ENCODE results near the gene C1QL4.

DNA sequence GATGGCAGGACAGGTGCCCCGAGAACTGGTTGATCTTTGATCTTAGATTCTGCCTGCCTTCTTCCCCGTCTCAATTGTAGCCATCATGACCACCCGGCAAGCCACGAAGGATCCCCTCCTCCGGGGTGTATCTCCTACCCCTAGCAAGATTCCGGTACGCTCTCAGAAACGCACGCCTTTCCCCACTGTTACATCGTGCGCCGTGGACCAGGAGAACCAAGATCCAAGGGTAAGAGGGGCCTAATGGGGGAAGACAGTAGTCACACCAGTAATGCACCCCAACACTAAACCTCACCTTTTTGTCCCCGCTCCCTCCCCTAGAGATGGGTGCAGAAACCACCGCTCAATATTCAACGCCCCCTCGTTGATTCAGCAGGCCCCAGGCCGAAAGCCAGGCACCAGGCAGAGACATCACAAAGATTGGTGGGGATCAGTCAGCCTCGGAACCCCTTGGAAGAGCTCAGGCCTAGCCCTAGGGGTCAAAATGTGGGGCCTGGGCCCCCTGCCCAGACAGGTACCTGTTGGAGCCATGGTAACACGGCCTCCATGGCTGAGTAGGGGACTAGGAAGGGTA, 13.4 kb downstream of the C1QL4 start:
- TF ChIP-seq, protein P1, sequence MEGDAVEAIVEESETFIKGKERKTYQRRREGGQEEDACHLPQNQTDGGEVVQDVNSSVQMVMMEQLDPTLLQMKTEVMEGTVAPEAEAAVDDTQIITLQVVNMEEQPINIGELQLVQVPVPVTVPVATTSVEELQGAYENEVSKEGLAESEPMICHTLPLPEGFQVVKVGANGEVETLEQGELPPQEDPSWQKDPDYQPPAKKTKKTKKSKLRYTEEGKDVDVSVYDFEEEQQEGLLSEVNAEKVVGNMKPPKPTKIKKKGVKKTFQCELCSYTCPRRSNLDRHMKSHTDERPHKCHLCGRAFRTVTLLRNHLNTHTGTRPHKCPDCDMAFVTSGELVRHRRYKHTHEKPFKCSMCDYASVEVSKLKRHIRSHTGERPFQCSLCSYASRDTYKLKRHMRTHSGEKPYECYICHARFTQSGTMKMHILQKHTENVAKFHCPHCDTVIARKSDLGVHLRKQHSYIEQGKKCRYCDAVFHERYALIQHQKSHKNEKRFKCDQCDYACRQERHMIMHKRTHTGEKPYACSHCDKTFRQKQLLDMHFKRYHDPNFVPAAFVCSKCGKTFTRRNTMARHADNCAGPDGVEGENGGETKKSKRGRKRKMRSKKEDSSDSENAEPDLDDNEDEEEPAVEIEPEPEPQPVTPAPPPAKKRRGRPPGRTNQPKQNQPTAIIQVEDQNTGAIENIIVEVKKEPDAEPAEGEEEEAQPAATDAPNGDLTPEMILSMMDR (conservative IDR thresholded peaks at IDR 0.05; ENCODE audit: low read depth, low read length): no peak
- no peak for TF ChIP-seq EZH2 (IDR thresholded peaks at IDR 0.05; ENCODE audit: borderline replicate concordance, low read depth, low read length, poor library complexity, severe bottlenecking)

Measured in A673 (cell line).